HG02981 (cell line): ENCODE data around the gene TMC5.

ENCODE experiments used
- ATAC-seq: cut with Tn5 transposase; IDR thresholded peaks from one replicate; pipeline ENCODE4 v1.9.1; 2021; ENCODE audit warnings: mild to moderate bottlenecking, moderate library complexity; ENCODE audit not compliant: unreplicated experiment

The TMC5 gene

GRCh38 chr16:19458722-19459379 is 41.2 kb downstream of the TMC5 start:
- no peak for ATAC-seq

DNA sequence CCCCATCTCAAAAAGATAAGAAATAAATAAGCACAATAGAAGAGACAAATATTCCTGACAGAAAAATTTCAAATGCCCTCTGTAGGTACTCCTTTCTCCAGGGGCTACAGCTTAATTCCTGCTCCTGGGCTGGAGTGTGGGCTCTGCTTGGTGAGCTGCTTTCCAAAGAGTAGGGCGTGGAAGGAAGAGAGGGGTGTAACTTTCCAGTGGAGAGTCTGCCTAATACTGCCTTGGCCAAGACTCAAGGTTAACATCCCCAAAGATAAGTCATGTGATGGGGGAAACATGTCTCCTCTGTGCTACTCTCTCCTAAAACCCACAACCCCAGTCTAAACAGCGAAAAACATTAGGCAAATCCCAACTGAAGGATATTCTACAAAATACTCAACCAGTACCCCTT is 42.7 kb downstream of the TMC5 start:
- ATAC-seq: no peak

DNA sequence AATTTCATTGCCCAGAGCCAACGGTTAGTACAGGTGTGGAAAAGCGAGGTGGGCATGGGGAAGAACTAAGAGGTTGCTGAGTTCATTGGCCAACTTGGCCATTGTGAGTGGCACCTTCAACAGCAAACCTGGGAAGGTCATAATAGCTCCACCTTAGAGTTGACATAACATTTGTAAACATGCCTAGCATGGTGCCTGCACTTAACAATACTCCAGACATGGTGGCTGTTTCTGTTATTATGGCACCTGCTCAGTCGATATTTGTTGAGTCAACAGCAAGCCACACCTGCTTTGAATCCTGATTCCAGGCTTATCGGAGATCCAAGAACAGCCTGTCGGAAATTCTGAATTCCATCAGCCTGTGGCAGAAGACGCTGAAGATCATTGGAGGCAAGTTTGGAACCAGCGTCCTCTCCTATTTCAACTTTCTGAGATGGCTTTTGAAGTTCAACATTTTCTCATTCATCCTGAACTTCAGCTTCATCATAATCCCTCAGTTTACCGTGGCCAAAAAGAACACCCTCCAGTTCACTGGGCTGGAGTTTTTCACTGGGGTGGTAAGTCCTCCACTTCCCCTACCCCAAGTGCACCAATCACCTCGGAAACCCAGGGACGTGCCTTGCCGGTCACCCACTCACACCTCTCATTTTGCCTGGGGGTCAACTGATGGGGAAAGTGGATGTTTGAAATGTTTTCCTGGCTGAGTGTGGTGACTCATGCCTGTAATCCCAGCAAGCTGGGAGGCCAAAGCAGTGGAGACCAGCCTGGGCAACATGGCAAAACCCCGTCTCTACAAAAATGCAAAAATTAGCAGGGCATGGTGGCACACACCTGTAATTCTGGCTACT is 46.0 kb downstream of the TMC5 start:
- no peak for ATAC-seq

DNA sequence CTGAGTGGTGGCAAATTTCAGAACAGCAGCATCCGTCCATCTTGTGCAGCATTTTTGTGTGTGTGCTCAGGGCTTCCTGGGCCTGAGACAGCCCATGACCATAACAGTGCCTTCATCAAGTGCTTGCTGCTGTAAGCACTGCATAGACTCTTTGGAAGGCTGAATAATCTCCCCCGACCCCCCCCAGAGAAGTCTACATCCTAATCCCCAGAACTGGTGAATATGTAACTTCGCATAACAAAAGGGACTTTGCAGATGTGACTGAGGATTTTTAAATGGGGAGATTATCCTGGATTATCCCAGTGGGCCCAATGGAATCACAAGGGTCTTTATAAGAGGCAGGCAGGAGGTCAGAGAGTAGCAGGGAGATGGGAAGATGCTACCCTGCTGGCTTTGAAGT is 50.6 kb downstream of the TMC5 start:
- no peak for ATAC-seq

DNA sequence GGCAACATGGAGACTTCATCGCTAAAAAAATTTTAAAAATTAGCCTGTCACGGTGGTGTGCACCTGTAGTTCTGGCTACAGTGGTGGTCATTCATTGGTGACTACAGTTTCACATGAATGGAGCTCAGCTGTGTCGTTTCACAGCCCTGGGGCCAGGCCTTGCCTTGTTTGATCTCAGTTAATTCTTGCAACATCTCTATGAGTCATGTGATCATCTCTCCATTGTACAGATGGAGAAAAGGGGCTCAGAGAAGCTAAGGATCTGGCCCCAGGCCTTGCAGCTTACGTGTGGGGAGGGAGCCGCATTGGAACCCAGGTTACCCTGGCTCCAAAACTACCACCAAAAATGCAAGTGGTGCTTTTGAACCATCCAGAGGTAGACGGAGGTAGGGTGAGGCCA is 54.8 kb downstream of the TMC5 start:
- no peak for ATAC-seq

DNA sequence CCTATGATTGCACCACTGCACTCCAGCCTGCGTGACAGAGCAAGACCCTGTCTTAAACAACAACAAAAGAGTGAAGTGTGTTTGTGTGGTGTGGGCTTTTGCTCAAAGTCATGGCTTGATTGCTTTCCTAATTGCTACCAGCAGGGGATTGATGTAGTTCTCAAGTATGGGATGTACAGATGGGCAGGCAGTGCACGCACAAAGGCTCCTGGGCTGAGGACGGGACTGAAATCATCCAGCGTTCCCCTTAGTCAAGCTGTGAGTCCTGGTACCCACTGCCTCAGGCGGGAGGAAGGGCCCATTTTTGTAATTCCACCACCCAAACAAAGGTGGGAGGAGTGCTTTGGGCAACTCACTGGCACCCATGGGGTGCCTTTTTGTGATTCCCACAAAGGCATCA is 56.9 kb downstream of the TMC5 start:
- no peak for ATAC-seq

- no peak for ATAC-seq
Observed at GRCh38 chr16:19478505-19478904, 60.8 kb downstream of the TMC5 start.

DNA sequence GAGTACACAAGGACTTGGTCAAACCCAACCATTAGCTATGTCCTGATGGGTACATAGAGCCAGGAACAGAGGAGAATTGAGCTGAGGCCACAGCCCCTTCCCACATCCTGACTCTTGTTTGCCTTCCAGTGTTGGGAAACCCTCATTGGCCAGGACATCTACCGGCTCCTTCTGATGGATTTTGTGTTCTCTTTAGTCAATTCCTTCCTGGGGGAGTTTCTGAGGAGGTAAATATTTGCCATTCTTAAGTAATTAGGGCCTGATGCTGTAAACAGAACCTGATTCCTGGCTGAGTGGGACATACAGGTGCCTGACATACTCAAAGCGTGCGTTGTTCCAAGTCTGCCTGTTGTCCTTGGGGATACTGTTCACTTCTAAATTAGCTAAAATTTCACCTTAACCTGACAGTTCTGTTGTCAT is 61.6 kb downstream of the TMC5 start:
- no peak for ATAC-seq

- no peak for ATAC-seq
Observed at GRCh38 chr16:19481296-19481695, 63.6 kb downstream of the TMC5 start.

GRCh38 chr16:19481769-19482168 is 64.1 kb downstream of the TMC5 start:
- ATAC-seq: no peak

DNA sequence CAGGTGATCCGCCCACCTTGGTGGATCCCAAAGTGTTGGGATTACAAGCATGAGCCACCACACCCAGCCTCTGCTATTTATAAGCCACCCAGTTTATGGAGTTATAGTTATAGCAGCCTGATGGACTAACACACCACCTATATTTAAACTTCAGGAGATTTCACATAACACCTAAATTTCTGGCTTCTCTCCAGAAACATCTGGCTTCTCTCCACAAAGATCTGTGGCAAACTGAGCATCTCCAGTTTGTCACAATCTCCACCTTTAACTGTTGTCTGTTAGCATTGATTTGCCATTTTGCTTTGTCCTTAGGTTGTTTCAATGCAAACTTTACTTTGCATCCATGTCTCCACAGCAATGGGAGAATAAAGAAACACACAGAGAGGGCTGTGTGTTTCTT is 64.6 kb downstream of the TMC5 start:
- no peak for ATAC-seq

GRCh38 chr16:19484096-19484495 is 66.4 kb downstream of the TMC5 start:
- ATAC-seq: no peak

GRCh38 chr16:19485611-19486010 is 67.9 kb downstream of the TMC5 start:
- ATAC-seq: no peak

GRCh38 chr16:19486051-19486450 is 68.4 kb downstream of the TMC5 start:
- ATAC-seq: no peak

- no peak for ATAC-seq
Observed at GRCh38 chr16:19486750-19487325, 69.2 kb downstream of the TMC5 start.

- no peak for ATAC-seq
Observed at GRCh38 chr16:19488213-19488640, 70.5 kb downstream of the TMC5 start.

DNA sequence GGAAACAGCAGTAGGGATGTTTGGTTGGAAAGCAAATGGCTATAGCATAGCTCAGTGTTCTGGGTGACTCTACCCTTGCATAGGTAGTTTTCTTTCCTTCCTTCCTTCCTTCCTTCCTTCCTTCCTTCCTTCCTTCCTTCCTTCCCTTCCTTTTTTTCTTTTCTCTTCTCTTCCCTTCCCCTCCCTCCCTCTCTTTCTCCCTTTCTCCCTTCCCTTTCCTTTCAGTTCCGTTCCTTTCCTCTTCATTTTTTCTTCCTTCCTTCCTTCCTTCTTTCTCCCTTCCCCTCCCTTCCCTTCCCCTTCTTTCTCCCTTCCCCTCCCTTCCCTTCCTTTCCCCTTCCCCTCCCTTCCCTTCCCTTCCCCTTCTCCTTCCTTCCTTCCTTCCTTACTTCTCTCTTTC is 72.9 kb downstream of the TMC5 start:
- no peak for ATAC-seq

GRCh38 chr16:19497176-19497575 is 79.5 kb downstream of the TMC5 start:
- ATAC-seq: no peak

DNA sequence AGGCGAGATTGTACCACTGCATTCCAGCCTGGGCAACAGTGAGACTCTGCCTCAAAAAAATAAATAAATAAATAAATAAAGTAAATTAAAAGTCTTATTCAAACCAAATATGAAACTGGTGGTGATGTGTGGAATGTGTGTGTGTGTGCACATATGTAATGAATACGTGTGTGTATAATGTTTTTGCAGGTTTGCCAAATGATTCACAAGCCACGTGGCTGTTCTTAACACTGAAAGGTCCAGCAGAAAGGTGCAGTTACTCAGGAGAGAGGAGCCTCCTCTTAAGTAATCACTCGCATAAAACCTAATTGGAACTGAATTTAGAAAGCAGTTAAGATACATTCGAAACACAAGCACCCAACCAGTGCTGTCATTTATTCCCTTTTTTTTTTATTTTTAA is 81.3 kb downstream of the TMC5 start:
- ATAC-seq: no peak

GRCh38 chr16:19499481-19499880 is 81.8 kb downstream of the TMC5 start:
- no peak for ATAC-seq

- ATAC-seq: no peak
Observed at GRCh38 chr16:19502395-19503131, 84.9 kb downstream of the TMC5 start.
